Stomach smooth muscle (tissue), 2 donors: Measurements from ENCODE around the gene ZNF468.
A peak's percentile ranks its signal among the peaks of the same experiment; 100 is the strongest.
"Not testable (repeated sequence)": the region's sequence is repeated elsewhere in the genome, so short reads cannot be mapped to it uniquely, and the experiment has no call there.

Source experiments
- H3K27ac ChIP-seq: one replicate; pipeline ENCODE4 v1.7.0; 2013; ENCODE audit warnings: mild to moderate bottlenecking, low read length, inconsistent platforms
- H3K27me3 ChIP-seq, 2 donors: one replicate each; pipeline ENCODE4 v1.7.0; 2013; ENCODE audit warnings: low read length in 2 of 2; ENCODE audit not compliant: insufficient read depth in 2 of 2, control insufficient read depth in 1 of 2
- H3K36me3 ChIP-seq, 2 donors: one replicate each; pipeline ENCODE4 v1.7.0; 2013; ENCODE audit warnings: low read length in 2 of 2; ENCODE audit not compliant: control insufficient read depth in 2 of 2, insufficient read depth in 2 of 2
- H3K4me1 ChIP-seq: one replicate; pipeline ENCODE4 v1.7.0; 2013; ENCODE audit warnings: low read length; ENCODE audit not compliant: control insufficient read depth, insufficient read depth
- H3K4me3 ChIP-seq, 2 donors: one replicate each; pipeline ENCODE4 v1.7.0; 2013; ENCODE audit warnings: low read length in 2 of 2
- H3K9ac ChIP-seq, 2 donors: one replicate each; pipeline ENCODE4 v1.7.0; 2013; ENCODE audit warnings: low read length in 2 of 2, mild to moderate bottlenecking in 1 of 2
- H3K9me3 ChIP-seq, 2 donors: one replicate each; pipeline ENCODE4 v1.7.0; 2013; ENCODE audit warnings: low read length in 2 of 2; ENCODE audit not compliant: control insufficient read depth in 2 of 2
- donor health status: healthy.
- donor health status: Pancreatic carcinoma.

Gene ZNF468

DNA sequence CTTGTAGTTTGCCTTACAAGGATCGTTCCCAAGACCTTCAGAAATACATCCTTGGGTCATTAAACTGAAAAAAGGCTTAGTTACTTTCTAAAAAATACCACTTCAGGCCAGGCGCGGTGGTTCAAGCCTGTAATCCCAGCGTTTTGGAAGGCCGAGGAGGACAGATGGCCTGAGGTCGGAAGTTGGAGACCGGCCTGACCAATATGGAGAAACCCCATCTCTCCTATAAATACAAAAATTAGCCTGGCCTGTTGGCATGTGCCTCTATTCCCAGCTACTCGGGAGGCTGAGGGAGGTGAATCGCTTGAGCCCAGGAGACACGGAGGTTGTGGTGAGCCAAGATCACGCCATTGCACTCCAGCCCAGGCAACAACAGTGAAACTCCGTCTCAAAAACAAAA, 33.7 kb downstream of the ZNF468 start:
- no peaks in the 10 kb centered on the region for H3K4me1 ChIP-seq
- H3K36me3 ChIP-seq, result no peaks in the 10 kb centered on the region
- H3K4me3 ChIP-seq, result no peak overlapping the region
- H3K9me3 ChIP-seq, result no peaks in the 10 kb centered on the region
- H3K27ac ChIP-seq, result no peak overlapping the region
- no peaks in the 10 kb centered on the region for H3K27me3 ChIP-seq
- no peak overlapping the region for H3K9ac ChIP-seq

DNA sequence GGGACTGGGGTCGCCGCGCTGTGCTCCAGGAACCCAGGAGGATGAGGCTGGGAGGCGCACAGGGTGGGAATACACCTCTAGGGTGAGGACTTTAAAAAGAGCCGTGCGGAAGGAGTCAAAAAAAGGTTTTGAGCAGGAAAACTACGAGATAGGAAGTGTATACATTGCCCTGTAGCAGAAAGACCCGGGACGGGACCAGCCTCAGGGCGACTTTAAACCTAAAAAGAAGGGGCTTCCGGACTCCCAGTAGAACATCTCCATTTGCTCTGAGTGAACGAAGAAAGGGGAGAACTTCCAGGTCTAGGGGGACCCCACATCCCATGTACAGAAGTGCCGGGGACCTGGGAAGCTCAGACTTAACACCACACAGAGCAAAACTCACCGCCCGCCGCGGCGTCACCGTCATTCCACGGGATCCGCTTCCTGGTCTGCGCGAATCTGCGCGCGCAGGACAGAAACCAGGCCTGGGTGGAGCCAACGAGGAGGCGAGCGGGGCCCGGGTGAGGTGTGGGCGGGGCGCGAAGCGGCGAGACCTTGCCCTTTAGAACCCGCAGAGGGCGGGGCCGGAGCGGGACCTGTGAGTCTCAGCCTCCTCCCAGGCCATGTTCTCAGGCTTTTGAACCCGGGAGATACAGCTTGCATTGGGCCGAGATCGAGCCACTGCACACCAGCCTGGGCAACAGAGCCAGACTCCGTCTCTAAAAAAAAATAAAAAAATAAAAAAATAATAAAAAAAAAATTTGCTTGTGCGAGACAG, 36.0 kb downstream of the ZNF468 start, which contains the start of gene ZNF28:
TSS of gene ZNF28 (minus strand) at position 430 of the 757 bp plus-strand sequence. CDS start 3,675 bp downstream, outside the sequence.
- H3K27me3 ChIP-seq, H3K4me1 ChIP-seq, H3K9me3 ChIP-seq, H3K36me3 ChIP-seq, H3K27ac ChIP-seq: not testable (repeated sequence)
- Histone ChIP-seq H3K9ac (peak within 1 kb of the TSS; percentile 55 to 83), H3K4me3 (peak within 1 kb of the TSS; percentile 75 to 76)

DNA sequence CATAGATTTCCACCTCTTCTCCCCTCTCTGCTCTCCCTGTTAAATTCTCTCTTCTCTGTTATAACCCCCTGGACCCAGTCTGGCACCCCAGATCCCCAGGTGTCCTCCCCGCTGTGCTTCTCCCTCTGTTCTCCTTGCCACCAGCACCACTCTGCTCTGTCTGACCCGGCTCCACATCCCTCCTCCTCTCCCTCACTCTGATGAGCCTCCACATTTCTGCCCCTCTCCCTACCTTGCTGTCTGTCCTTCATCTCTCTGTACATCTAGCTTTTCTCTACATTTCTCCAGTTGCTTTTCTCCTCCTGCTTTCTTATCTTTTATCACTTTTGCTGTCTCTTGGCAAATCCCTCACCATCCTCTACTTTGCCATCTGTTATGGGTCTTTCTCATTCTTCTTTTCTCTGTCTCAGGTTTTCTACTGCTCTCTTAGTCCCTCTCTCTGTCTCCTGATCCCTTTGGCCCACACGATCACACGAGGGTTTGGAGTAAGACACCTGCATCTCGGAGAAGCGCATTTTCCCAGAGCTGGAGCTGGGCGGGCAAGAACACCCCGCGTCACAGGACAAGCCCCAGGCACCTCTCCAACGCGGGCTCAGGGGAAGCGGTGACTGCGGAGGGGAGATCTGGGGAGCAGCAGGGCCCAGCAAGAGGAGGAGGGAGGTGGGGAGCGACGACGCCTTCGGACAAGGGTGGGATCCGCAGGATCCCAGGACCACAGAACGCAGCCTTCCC, 36.8 kb downstream of the ZNF468 start:
- H3K9me3 ChIP-seq, H3K36me3 ChIP-seq, H3K27ac ChIP-seq, H3K27me3 ChIP-seq, H3K4me1 ChIP-seq: not testable (repeated sequence)
- Histone ChIP-seq H3K9ac (peak overlapping the region; percentile 55 to 83), H3K4me3 (peak overlapping the region; percentile 75 to 76)

DNA sequence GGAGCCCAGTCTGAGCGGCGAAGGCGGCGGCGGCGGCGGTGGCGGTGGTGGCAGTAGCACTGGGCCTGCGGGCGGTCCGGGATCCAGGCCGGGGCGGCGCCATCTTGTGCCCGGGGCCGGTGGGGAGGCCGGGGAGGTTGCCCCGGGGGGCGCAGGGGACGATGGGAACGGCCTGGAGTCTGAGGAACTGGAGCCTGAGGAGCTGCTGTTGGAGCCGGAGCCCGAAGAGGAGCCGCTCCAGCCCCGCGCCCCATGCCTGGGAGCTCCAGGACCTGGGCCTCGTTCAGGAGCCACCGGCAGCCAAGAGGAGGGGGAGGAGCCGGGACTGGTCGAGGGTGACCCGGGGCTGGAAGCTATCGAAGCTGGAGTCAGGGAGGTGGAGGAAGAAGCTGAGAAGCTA, 47.6 kb downstream of the ZNF468 start:
- Histone ChIP-seq H3K27ac (no peak overlapping the region), H3K4me3 (no peak overlapping the region), H3K9me3 (no peaks in the 10 kb centered on the region), H3K9ac (no peak overlapping the region), H3K36me3 (peaks cover 8 to 12% of the 10 kb centered on the region in 2 donors), H3K4me1 (no peaks in the 10 kb centered on the region), H3K27me3 (no peaks in the 10 kb centered on the region)

DNA sequence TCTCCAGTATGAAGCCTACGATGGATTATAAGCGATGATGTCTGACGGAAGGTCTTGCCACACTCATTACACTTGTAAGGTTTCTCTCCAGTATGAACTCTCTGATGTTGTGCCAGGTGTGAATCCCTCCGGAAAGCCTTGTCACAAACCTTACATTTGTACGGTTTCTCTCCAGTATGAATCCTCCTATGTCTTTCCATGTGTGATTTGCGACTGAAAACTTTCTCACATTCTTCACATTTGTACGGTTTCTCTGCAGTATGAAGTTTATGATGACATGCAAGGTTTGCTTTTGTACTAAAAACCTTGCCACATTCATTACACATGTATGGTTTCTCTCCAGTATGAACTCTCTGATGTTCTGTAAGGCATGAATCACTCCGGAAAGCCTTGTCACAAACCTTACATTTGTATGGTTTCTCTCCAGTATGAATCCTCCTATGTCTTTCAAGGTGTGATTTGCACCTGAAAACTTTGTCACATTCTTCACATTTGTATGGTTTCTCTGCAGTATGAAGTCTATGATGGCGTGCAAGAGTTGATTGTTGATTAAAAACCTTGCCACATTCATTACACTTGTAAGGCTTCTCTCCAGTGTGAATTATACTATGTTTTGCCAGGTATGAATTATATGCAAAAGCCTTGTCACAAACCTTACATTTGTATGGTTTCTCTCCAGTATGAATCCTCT, 57.3 kb downstream of the ZNF468 start:
- H3K9me3 ChIP-seq, result peaks cover 20 to 22% of the 10 kb centered on the region in 2 donors
- H3K9ac ChIP-seq, H3K4me3 ChIP-seq, H3K27ac ChIP-seq, H3K27me3 ChIP-seq, H3K4me1 ChIP-seq: not testable (repeated sequence)
- H3K36me3 ChIP-seq, result peaks cover 19 to 29% of the 10 kb centered on the region in 2 donors

DNA sequence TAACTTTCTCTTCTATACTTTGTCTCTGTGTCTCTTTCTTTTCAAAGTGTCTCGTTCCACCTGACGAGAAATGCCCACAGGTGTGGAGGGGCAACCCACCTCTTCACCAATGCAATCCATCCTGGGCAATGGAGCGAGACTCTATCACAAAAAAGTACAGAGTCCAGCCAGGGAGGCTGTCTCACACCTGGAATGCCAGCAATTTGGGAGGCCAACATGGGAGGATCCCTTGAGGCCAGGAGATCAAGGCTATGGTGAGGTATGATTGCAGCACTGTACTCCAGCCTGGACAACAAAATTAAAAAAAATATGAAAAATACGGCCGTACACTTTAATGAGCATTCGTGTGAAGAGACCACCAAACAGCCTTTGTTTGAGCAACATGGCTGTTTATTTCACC, 68.0 kb downstream of the ZNF468 start:
- Histone ChIP-seq H3K4me3 (no peak overlapping the region), H3K27ac (no peak overlapping the region), H3K27me3 (no peaks in the 10 kb centered on the region), H3K36me3 (no peaks in the 10 kb centered on the region), H3K9me3 (peaks cover 0 to 2% of the 10 kb centered on the region in 2 donors), H3K4me1 (peaks cover 10% of the 10 kb centered on the region), H3K9ac (no peak overlapping the region)
